Measurements from ENCODE around the gene PPP1R12B.

DNA sequence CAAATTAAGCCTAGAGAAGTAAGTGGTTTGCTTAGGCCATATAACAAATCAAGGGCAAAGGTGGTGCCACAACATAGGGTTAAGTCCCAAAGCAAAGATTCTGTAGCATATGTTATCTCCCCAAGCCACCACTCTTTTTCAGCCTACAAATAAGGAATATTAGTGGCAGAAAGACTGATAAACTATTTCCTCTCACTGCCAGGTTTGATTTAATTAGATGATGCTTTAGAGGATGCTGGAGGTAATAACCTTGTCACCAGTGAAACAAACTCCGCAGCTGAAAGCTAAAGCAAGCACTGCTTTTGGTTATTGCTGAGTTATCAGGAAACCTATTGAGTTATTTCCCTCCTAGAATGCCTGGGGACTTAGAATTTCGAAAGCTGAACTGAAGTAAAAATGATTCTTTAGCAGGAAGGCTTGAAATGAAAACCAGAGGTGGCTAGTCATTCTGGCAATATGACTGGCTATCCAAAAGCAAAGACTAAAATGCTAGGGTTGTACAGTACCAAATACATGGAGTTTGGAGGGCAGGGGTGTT lies 216.5 kb downstream of the PPP1R12B start:
- TF ChIP-seq RXRA (IDR thresholded peaks at IDR 0.05): no peak
- TF ChIP-seq EGR1 (IDR thresholded peaks at IDR 0.05; ENCODE audit: low read depth in 2 of 2): no peak
- TF ChIP-seq, protein P1, sequence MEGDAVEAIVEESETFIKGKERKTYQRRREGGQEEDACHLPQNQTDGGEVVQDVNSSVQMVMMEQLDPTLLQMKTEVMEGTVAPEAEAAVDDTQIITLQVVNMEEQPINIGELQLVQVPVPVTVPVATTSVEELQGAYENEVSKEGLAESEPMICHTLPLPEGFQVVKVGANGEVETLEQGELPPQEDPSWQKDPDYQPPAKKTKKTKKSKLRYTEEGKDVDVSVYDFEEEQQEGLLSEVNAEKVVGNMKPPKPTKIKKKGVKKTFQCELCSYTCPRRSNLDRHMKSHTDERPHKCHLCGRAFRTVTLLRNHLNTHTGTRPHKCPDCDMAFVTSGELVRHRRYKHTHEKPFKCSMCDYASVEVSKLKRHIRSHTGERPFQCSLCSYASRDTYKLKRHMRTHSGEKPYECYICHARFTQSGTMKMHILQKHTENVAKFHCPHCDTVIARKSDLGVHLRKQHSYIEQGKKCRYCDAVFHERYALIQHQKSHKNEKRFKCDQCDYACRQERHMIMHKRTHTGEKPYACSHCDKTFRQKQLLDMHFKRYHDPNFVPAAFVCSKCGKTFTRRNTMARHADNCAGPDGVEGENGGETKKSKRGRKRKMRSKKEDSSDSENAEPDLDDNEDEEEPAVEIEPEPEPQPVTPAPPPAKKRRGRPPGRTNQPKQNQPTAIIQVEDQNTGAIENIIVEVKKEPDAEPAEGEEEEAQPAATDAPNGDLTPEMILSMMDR (IDR thresholded peaks at IDR 0.05; ENCODE audit: low read depth, low read length, missing input control): no peak
- no peak for TF ChIP-seq YY1 (IDR thresholded peaks at IDR 0.05)
- no peak for TF ChIP-seq RAD21 (IDR thresholded peaks at IDR 0.05)
- TF ChIP-seq, protein P2, sequence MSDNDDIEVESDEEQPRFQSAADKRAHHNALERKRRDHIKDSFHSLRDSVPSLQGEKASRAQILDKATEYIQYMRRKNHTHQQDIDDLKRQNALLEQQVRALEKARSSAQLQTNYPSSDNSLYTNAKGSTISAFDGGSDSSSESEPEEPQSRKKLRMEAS (IDR thresholded peaks at IDR 0.05): no peak
- TF ChIP-seq FOXA1 (IDR thresholded peaks at IDR 0.05): no peak
- no peak for TF ChIP-seq TAF1 (conservative IDR thresholded peaks at IDR 0.05)
- TF ChIP-seq, protein P3, sequence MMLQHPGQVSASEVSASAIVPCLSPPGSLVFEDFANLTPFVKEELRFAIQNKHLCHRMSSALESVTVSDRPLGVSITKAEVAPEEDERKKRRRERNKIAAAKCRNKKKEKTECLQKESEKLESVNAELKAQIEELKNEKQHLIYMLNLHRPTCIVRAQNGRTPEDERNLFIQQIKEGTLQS (IDR thresholded peaks at IDR 0.05): no peak
- TF ChIP-seq, protein P4, sequence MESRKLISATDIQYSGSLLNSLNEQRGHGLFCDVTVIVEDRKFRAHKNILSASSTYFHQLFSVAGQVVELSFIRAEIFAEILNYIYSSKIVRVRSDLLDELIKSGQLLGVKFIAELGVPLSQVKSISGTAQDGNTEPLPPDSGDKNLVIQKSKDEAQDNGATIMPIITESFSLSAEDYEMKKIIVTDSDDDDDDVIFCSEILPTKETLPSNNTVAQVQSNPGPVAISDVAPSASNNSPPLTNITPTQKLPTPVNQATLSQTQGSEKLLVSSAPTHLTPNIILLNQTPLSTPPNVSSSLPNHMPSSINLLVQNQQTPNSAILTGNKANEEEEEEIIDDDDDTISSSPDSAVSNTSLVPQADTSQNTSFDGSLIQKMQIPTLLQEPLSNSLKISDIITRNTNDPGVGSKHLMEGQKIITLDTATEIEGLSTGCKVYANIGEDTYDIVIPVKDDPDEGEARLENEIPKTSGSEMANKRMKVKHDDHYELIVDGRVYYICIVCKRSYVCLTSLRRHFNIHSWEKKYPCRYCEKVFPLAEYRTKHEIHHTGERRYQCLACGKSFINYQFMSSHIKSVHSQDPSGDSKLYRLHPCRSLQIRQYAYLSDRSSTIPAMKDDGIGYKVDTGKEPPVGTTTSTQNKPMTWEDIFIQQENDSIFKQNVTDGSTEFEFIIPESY (IDR thresholded peaks at IDR 0.05): no peak
- TF ChIP-seq, protein P5, sequence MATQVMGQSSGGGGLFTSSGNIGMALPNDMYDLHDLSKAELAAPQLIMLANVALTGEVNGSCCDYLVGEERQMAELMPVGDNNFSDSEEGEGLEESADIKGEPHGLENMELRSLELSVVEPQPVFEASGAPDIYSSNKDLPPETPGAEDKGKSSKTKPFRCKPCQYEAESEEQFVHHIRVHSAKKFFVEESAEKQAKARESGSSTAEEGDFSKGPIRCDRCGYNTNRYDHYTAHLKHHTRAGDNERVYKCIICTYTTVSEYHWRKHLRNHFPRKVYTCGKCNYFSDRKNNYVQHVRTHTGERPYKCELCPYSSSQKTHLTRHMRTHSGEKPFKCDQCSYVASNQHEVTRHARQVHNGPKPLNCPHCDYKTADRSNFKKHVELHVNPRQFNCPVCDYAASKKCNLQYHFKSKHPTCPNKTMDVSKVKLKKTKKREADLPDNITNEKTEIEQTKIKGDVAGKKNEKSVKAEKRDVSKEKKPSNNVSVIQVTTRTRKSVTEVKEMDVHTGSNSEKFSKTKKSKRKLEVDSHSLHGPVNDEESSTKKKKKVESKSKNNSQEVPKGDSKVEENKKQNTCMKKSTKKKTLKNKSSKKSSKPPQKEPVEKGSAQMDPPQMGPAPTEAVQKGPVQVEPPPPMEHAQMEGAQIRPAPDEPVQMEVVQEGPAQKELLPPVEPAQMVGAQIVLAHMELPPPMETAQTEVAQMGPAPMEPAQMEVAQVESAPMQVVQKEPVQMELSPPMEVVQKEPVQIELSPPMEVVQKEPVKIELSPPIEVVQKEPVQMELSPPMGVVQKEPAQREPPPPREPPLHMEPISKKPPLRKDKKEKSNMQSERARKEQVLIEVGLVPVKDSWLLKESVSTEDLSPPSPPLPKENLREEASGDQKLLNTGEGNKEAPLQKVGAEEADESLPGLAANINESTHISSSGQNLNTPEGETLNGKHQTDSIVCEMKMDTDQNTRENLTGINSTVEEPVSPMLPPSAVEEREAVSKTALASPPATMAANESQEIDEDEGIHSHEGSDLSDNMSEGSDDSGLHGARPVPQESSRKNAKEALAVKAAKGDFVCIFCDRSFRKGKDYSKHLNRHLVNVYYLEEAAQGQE (IDR thresholded peaks at IDR 0.05): no peak

All from liver (tissue), 3 donors.